ENCODE measurements around the gene FSTL4. TPM values are rescaled to one million over a fixed set of nuclear protein-coding genes. Genes with fewer than 3 reads are reported as not detected.

FSTL4 gene
- total and polyA plus RNA-seq, 8 donors = 0.11 to 2.9 (median 0.22) TPM

- intact Hi-C loops (cut with DNase I) = no loop called here
- ATAC-seq = no peak
- no peaks in the 10 kb centered on the region for H3K27me3 ChIP-seq
These were observed 208.5 kb downstream of the FSTL4 start for GRCh38 chr5:133403741-133404364.

DNA sequence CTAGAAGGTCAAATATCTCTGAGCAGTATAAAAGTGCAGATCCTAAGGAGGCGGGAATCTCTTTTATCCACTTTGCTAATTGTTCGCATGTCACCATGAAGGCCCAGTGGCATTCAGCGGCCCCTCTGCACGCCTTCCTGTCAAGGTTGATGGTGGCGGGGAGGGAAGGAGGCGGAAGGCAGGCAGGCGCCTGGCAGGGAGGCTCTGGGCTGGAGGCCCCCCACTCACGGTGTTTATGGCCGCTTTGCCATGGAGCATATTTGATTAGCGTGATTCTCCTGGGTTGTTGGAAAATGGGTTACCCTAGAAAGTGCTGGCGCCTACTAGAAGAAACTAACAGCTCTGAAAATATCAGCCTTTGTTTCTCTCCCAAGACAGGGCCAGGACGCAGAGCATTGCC is 209.6 kb downstream of the FSTL4 start:
- H3K9me3 ChIP-seq = no peaks in the 10 kb centered on the region
- H3K4me3 ChIP-seq = no peak overlapping the region
- no peaks in the 10 kb centered on the region for H3K27me3 ChIP-seq
- H3K4me1 ChIP-seq = no peaks in the 10 kb centered on the region
- TF ChIP-seq, protein P1, sequence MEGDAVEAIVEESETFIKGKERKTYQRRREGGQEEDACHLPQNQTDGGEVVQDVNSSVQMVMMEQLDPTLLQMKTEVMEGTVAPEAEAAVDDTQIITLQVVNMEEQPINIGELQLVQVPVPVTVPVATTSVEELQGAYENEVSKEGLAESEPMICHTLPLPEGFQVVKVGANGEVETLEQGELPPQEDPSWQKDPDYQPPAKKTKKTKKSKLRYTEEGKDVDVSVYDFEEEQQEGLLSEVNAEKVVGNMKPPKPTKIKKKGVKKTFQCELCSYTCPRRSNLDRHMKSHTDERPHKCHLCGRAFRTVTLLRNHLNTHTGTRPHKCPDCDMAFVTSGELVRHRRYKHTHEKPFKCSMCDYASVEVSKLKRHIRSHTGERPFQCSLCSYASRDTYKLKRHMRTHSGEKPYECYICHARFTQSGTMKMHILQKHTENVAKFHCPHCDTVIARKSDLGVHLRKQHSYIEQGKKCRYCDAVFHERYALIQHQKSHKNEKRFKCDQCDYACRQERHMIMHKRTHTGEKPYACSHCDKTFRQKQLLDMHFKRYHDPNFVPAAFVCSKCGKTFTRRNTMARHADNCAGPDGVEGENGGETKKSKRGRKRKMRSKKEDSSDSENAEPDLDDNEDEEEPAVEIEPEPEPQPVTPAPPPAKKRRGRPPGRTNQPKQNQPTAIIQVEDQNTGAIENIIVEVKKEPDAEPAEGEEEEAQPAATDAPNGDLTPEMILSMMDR (IDR thresholded peaks at IDR 0.05) = no peak
- no peaks in the 10 kb centered on the region for H3K36me3 ChIP-seq
- ATAC-seq = no peak
- DNase-seq = no peak
- intact Hi-C loops (cut with DNase I) = no loop called here
- no peak overlapping the region for H3K27ac ChIP-seq

More at GRCh38 chr5:133403741-133404364, 208.5 kb downstream of the FSTL4 start:
- TF ChIP-seq, protein P1 (IDR thresholded peaks at IDR 0.05) = no peak
- Histone ChIP-seq H3K9me3 (no peaks in the 10 kb centered on the region), H3K4me3 (no peak overlapping the region), H3K27ac (no peak overlapping the region), H3K4me1 (no peaks in the 10 kb centered on the region), H3K36me3 (no peaks in the 10 kb centered on the region)
- DNase-seq = no peak

GRCh38 chr5:133401731-133402347 is 210.5 kb downstream of the FSTL4 start:
- no peak for DNase-seq
- H3K9me3 ChIP-seq = no peaks in the 10 kb centered on the region
- no peaks in the 10 kb centered on the region for H3K36me3 ChIP-seq
- intact Hi-C loops (cut with DNase I) = no loop called here
- no peaks in the 10 kb centered on the region for H3K4me1 ChIP-seq
- no peak overlapping the region for H3K4me3 ChIP-seq
- H3K27ac ChIP-seq = no peak overlapping the region
- ATAC-seq = no peak
- TF ChIP-seq, protein P1 (IDR thresholded peaks at IDR 0.05) = no peak
- H3K27me3 ChIP-seq = no peaks in the 10 kb centered on the region

- ATAC-seq (no peak), DNase-seq (no peak)
- Histone ChIP-seq H3K9me3 (no peaks in the 10 kb centered on the region), H3K4me3 (no peak overlapping the region), H3K27me3 (no peaks in the 10 kb centered on the region), H3K27ac (no peak overlapping the region), H3K36me3 (no peaks in the 10 kb centered on the region), H3K4me1 (no peaks in the 10 kb centered on the region)
- TF ChIP-seq, protein P1 (IDR thresholded peaks at IDR 0.05) = no peak
- intact Hi-C loops (cut with DNase I) = no loop called here
These were observed 211.4 kb downstream of the FSTL4 start for GRCh38 chr5:133400831-133401351.

GRCh38 chr5:133400120-133400519 is 212.2 kb downstream of the FSTL4 start:
- TF ChIP-seq, protein P1 (IDR thresholded peaks at IDR 0.05) = no peak
- Histone ChIP-seq H3K27ac (no peak overlapping the region), H3K4me3 (no peak overlapping the region), H3K4me1 (no peaks in the 10 kb centered on the region), H3K9me3 (no peaks in the 10 kb centered on the region), H3K27me3 (no peaks in the 10 kb centered on the region), H3K36me3 (no peaks in the 10 kb centered on the region)
- intact Hi-C loops (cut with DNase I) = no loop called here
- no peak for ATAC-seq
- no peak for DNase-seq
